ENCODE measurements around the gene EFCAB7.

EFCAB7 gene

GRCh38 chr1:63601061-63601460 lies 77.7 kb downstream of the EFCAB7 start:
- TF ChIP-seq ZNF560 (tag by site-specific recombination; IDR thresholded peaks at IDR 0.05; ENCODE audit: borderline replicate concordance) (no peak), ZNF169 (tag by site-specific recombination; IDR thresholded peaks at IDR 0.05) (no peak), ZSCAN16 (tag by site-specific recombination; IDR thresholded peaks at IDR 0.05) (no peak), AEBP2 (tag by site-specific recombination; IDR thresholded peaks at IDR 0.05; ENCODE audit: borderline replicate concordance) (no peak), REPIN1 (tag by site-specific recombination; IDR thresholded peaks at IDR 0.05; ENCODE audit: low read depth) (no peak), ZNF555 (tag by site-specific recombination; conservative IDR thresholded peaks at IDR 0.05) (no peak), ZNF658 (tag by site-specific recombination; IDR thresholded peaks at IDR 0.05) (no peak), ZNF529 (tag by site-specific recombination; IDR thresholded peaks at IDR 0.05; ENCODE audit: insufficient replicate concordance) (no peak), ZNF785 (tag by site-specific recombination; IDR thresholded peaks at IDR 0.05) (no peak), ZNF19 (tag by site-specific recombination; IDR thresholded peaks at IDR 0.05; ENCODE audit: low read depth) (no peak), ZNF544 (tag by site-specific recombination; IDR thresholded peaks at IDR 0.05) (no peak), ZNF18 (tag by site-specific recombination; IDR thresholded peaks at IDR 0.05) (no peak), ZNF692 (tag by site-specific recombination; IDR thresholded peaks at IDR 0.05) (no peak), ZNF747 (tag by site-specific recombination; IDR thresholded peaks at IDR 0.05) (no peak), ZNF549 (tag by site-specific recombination; IDR thresholded peaks at IDR 0.05) (no peak), ZFP69B (tag by site-specific recombination; IDR thresholded peaks at IDR 0.05) (no peak), ZNF645 (tag by site-specific recombination; IDR thresholded peaks at IDR 0.05) (no peak)
- no peaks in the 10 kb centered on the region for H3K4me1 ChIP-seq (ENCODE audit: control insufficient read depth, insufficient read depth, low read length)
- no peaks in the 10 kb centered on the region for H3K9me3 ChIP-seq (ENCODE audit: control insufficient read depth, insufficient read depth, low read depth, low read length)
- no peak overlapping the region for H3K27ac ChIP-seq (ENCODE audit: extremely low read depth, low read depth, low read length)
- peaks cover 0 to 4% of the 10 kb centered on the region in 2 experiments; a peak in 1 of 3 replicates for H3K36me3 ChIP-seq (ENCODE audit: control insufficient read depth in 2 of 2, insufficient read depth in 1 of 2, low read length in 2 of 2)
- POLR2A ChIA-PET, result no interaction called here
- H3K4me3 ChIP-seq (ENCODE audit: low read depth, low read length), result no peak overlapping the region
- CTCF ChIA-PET, result interaction anchor here (0.8 kb wide), 1 partner anchor 34 kb away, joined by 3 read pairs; no protein-coding TSS in a partner anchor

GRCh38 chr1:63601463-63601862 lies 78.1 kb downstream of the EFCAB7 start:
- Histone ChIP-seq H3K27ac (ENCODE audit: extremely low read depth, low read depth, low read length) (no peak overlapping the region), H3K36me3 (ENCODE audit: control insufficient read depth in 2 of 2, insufficient read depth in 1 of 2, low read length in 2 of 2) (peaks cover 0 to 4% of the 10 kb centered on the region in 2 experiments; a peak in 1 of 3 replicates), H3K4me1 (ENCODE audit: control insufficient read depth, insufficient read depth, low read length) (no peaks in the 10 kb centered on the region), H3K9me3 (ENCODE audit: control insufficient read depth, insufficient read depth, low read depth, low read length) (no peaks in the 10 kb centered on the region), H3K4me3 (ENCODE audit: low read depth, low read length) (no peak overlapping the region)
- POLR2A ChIA-PET, result no interaction called here
- CTCF ChIA-PET, result interaction anchor here (0.8 kb wide), 1 partner anchor 34 kb away, joined by 3 read pairs; no protein-coding TSS in a partner anchor
- TF ChIP-seq ZNF707 (tag by site-specific recombination; IDR thresholded peaks at IDR 0.05), result no peak
- peak; percentile 81 for TF ChIP-seq ZIC2 (tag by site-specific recombination; IDR thresholded peaks at IDR 0.05)
- no peak for TF ChIP-seq HOXA7 (CRISPR knock-in tag; IDR thresholded peaks at IDR 0.05; ENCODE audit: borderline replicate concordance)
